Measurements from ENCODE around the gene ARHGAP9.
"Not testable (repeated sequence)": the region's sequence is repeated elsewhere in the genome, so short reads cannot be mapped to it uniquely, and the experiment has no call there.

DNA sequence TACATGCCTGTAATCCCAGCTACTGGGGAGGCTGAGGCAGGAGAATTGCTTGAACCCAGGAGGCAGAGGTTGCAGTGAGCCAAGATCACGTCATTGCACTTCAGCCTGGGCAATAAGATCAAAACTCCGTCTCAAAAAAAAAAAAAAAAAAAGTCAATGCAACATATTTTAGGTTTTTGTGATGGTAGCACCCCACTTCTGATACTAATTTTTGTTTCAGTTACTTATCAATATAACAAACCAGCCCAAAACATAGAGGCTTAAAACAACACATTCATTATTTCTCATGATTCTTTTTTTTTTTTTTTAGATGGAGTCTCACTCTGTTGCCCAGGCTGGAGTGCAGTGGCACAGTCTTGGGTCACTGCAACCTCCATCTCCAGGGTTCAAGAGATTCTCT, 38.3 kb downstream of the ARHGAP9 start:
- TF ChIP-seq POLR2A, CTCF (IDR thresholded peaks at IDR 0.05): not testable (repeated sequence)
